CD4-positive, alpha-beta T cell treated with Interleukin-4 for 4 hours (primary cell): ENCODE results near the gene DOCK3.
A peak's percentile ranks its signal among the peaks of the same experiment; 100 is the strongest.
"Not testable (repeated sequence)": the region's sequence is repeated elsewhere in the genome, so short reads cannot be mapped to it uniquely, and the experiment has no call there.

ENCODE experiments used
- DNase-seq: peaks from one replicate; pipeline ENCODE4 v3.0.0-alpha.2; 2020

DOCK3 gene

DNA sequence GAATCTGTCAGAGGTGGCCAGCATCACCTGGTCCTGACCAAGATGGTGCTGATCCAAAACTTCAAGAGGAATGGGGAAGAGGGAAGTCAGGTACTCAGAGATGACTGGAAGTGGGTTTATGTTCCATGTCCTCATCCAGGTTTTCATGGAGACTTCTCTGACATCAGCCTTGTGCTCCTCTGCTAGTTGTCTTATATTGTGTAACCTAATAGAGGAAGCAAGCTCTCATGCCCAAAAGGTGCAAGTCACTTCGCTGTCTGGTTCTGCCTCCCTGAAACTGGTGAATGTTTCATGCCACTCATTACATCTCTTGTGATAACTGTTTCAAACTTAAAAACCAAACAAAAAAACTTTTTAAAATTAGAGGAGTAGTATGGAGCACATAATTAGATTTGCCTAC is 583.1 kb downstream of the DOCK3 start:
- DNase-seq = no peak

DNA sequence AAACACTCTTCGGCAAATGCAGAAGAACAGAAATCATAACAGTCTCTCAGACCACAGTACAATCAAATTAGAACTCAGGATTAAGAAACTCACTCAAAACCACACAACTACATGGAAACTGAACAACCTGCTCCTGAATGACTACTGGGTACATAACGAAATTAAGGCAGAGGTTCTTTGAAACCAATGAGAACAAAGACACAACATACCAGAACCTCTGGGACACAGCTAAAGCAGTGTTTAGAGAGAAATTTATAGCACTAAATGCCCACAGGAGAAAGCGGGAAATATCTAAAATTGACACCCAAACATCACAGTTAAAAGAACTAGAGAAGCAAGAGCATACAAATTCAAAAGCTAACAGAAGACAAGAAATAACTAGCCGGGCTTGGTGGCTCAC is 589.4 kb downstream of the DOCK3 start:
- DNase-seq = not testable (repeated sequence)

DNA sequence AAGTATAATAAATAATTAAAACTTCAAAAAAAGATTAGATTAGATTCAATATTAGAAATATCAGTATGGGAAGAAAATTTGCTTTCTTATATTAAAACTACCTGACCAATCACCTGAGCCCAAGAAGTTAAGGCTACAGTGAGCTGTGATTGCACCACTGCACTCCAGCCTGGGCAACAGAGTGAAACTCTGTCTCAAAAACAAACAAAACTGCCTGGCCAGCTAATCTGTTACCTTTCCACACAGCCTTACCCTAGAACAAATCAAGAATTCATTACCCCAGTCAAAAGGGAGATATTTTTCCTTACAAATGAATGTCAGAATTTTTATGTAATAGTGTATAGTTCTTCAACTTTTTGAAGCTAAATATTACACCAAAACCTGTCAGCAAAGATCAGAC is 593.4 kb downstream of the DOCK3 start:
- no peak for DNase-seq

DNA sequence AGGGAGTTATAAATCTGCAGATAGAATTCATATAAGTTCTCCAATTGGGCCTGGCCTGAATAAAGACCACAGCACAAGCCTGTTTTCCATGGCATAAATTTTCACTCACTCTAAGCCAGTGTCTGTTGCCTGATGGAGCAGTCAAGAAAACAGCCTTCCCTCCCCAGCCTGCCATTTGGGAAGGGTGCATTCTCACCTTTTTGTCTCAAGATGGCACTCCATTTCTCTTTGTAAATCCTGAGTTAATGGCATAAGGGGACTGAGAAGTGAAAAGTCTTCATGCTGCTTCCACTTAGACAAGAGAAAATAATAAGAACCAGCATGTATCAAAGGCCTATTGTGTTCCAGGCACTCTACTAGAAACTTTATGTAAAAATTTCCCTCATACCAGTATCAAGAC is 594.7 kb downstream of the DOCK3 start:
- DNase-seq = no peak

DNA sequence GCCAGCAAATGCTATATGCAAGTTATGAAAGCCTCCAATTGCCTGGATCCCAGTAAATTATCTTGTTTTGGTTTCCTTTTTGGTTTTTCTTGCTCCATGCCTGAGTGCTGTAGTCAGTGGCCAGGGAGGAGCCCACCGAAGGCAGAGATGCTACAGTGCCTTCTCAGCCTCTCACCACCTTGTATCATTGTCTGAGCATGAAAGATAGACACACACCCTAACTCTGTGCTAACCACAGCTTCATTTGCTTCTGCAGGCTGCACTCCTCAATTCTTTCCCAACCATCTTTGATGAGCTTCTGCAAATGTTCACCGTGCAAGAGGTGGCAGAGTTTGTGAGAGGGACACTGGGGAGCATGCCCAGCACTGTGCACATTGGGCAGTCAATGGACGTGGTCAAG is 595.8 kb downstream of the DOCK3 start:
- no peak for DNase-seq

DNA sequence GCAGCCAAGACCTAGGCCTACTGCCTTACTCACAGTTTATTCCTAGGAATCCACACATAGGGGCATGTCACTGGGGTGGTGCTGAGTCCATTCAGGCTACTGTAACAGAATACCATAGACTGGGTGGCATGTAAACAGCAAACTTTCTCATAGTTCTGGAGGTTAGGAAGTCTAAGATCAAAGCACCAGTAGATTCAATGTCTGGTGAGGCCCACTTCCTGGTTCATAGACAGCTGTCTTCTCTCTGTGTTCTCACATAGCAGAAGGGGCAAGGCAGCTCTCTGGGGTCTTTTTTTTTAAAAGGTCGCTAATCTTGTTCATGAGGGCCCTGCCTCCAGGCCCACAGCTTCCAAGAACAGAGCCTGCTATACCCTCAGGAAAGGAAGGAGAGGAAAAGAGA is 596.4 kb downstream of the DOCK3 start:
- DNase-seq = peak; percentile 8

DNA sequence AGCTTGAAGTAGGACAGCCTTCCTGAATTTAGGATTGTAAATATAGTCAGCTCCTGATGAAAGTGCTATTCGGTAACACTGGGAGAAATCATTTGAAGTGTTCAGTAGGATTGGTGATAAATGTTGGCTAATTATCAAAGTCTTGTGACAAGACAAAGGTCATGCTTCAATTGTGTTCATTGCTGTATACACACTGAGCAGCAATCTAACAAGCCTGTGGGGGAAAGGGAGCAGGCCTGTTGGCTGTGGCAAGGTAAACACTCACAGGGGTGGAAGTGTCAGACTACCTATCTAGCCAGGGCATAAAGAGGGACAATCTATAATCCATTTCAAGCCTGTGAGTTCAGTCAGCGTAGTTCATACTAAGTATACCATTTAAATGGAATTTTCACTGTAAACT is 599.3 kb downstream of the DOCK3 start:
- no peak for DNase-seq

DNA sequence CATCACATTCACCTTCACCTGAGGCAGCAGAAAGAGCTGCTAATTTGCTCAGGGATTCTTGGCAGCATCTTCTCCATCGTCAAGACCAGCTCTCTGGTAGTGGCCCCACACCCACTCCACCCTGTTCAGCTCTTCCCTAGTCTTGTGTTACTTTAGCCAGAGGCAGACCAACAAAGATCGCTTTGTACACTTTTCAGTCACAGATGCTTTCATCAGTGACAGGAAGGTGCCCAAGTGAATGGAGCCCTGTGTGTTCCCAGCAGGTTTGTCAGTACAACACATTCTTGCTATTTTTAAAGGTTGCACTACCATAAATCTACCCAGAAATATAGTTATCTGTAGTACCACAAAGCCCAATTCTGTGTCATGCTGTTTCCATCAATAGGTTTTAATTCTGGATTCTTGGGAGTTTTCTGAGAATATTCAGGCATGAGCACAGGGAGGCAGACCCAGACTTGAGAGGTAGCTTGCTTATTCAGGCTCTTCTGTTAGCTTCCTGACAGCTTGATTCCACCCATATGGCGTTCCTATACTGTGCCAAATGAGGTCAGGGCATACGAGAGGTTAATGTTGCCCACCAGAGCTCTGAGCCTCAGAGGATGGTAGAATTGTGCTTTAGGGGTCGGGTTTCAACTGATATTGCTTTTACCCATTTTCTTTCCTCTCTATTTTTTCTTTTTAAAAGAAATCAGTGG is 600.5 kb downstream of the DOCK3 start:
- DNase-seq = no peak

DNA sequence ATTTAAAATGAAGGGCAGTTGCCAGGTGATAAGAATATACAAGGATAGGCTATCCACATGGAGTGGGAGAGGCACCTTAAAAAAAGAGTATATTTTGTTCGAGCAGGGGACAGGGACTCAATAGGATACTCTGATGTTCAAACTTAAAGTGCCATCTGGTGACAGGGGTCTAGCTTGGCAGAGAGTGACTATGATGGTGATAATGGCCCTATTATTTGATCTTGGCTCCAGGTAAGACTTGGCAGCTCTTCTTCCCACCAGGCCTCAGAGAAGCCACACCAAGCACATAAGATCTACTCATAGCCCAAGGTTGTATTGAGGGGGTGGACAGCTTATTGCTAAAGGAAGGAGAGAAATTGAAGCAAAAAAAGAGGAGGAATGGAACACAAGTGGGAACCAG is 601.3 kb downstream of the DOCK3 start:
- DNase-seq = no peak

DNA sequence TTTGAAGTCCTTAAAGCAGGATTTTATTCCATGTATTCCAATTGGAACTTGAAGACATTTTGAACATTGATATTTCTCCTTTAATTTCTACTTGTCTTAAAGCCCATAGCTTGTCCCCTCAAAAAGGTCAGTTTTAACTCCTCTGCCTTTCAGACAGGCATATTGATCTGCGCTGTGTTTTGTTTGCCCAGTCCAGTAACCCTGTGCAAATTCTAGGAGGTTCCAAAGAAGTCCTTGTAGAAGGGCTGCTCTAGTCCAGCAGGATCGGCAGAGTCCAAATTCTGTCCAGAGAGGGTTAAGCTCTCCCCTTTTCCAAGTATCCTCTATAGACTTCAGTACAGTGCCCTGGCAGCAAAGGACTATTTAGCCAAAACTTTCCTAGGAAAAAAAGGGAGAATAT is 604.7 kb downstream of the DOCK3 start:
- DNase-seq = no peak

DNA sequence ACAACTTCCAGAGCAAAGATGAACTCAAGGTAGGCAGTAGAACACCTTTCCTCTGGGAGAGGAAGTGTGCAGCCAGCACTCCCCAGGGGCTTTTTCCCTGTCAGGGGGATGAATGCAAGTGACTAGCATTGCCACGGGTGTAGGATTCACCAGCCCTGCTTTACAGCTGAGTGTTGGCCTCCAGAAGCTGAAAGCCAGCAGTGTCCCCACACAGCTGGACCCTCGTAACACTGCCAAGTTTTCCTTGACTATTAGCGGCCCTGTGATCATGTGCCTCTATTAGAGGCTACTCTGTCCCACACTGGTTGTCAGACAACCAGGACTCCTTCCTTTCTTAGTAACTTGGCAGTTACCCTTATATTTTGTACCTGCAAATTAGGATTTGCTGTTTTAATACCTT is 605.4 kb downstream of the DOCK3 start:
- no peak for DNase-seq

DNA sequence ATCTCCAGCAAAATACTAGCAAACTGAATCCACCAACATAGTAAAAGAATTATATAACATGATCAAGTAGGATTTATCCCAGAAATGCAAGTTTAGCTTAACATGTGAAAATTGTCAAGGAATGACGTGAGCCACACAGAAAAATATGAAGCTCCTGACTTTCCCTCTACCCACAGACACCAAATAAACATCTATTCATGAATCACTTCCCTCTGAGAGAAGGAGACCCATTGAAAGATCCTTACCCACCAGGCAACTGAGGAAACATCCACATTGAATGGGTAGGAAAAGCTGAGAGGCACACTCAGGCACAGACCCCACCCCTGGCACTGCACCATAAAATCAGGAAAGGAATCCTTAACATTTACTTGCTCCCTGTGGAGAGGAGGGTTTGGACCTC is 608.2 kb downstream of the DOCK3 start:
- no peak for DNase-seq

DNA sequence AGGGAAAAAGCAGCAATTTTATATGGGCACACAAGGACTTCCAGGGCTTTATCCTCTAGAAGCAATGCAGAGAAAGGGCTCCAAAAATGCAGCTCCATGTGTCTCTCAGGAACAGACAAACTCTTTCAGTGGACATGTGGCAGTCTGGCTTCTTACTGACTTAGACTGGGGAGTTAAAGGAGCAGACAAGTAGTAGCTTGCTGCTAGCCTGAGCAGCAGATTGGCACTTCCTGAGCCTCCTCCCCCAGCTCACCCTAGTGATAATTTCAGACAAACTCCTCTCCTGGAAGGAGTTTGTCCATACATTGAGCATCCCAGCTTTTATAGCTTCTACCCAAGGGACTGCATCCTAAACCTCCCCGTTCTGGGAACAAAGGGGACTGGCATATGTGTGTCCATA is 608.7 kb downstream of the DOCK3 start:
- no peak for DNase-seq

DNA sequence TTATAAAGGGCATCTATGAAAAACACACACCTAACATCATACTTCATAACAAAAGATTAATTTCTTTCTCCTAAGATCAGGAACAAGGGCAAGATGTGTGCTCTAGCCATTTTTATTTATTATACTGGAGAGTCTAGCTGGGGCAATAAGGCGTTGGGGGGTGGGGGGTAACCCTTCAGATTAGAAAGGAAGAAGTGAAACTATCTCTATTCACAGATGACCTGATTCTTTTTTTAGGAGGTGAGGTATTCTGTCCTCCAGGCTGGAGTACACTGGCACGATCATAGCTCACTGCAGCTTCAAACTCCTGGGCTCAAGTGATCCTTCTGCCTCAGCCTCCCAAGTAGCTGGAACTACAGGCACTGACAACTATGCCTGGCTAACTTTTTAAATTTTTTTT is 620.9 kb downstream of the DOCK3 start:
- no peak for DNase-seq

DNA sequence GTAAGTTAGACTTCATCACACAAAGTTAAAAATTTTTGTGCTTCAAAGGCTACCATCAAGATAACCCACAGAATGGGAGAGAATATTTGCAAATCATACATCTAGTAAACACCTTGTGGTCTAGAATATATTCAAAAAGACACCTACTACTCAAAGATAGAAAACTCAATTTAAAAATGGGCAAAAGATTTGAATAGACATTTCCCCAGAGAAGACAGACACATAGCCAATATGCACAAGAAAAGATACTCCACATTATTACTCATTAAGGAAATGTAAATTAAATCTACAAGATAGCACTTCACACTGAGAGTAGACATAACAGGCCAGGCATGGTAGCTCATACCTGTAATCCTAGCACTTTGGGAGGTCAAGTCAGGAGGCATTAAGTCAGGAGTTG is 622.6 kb downstream of the DOCK3 start:
- DNase-seq = no peak

DNA sequence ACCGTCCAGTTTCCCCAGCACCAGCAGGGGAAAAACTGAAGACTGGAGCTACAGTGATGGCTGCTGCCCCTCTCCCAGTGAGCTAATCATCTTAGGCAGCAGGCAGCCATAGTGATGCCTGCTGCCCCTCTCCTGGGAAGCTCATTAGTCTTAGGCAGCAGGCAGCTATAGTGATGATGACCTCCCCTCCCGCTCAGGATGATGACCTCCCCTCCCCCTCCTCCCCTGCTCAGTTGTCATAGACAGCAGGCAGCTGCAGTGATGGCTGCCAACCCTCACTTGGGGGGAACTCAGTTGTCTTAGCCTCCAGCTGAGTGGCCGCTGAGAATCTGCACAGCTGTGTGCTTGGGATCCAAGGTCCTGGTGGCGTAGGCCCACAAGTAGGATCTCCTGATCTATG is 629.5 kb downstream of the DOCK3 start:
- DNase-seq = no peak

DNA sequence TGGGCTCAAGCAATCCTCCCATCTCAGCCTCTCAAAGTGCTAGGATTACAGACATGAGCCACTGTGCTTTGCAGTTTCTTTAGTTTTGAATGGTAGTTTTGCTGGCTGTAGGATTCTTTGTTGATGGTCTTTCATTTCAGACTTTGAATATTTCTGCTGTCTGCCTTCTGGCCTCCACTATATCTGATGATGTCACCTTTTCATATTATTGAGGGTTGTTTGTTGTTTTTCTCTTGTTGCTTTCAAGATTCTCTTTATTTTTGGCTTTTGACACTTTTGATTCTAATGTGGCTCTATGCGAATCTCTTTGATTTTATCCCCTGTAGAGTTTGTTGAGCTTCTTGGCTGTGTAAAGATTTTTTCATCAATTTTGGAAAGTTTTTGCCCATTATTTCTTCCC is 631.4 kb downstream of the DOCK3 start:
- DNase-seq = no peak

DNA sequence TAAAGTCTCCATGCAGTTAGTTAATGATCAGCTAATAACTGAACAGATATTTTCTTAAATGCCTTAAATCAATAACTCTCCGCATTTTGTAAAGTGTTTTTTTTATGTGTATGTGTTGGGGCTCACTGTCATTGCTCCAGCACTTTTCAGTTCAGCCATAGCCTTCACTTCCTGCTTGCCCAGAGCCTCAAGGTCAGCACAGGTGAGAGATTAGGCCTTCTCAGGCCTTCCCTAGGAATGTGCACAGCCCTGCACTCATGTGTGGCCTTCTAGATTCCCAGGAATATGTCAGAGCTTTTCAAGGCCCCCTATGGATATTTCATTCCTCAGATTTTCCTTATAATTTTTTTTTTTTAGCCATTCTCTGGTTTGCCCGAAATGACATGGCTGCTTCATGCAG is 632.7 kb downstream of the DOCK3 start:
- DNase-seq = no peak

DNA sequence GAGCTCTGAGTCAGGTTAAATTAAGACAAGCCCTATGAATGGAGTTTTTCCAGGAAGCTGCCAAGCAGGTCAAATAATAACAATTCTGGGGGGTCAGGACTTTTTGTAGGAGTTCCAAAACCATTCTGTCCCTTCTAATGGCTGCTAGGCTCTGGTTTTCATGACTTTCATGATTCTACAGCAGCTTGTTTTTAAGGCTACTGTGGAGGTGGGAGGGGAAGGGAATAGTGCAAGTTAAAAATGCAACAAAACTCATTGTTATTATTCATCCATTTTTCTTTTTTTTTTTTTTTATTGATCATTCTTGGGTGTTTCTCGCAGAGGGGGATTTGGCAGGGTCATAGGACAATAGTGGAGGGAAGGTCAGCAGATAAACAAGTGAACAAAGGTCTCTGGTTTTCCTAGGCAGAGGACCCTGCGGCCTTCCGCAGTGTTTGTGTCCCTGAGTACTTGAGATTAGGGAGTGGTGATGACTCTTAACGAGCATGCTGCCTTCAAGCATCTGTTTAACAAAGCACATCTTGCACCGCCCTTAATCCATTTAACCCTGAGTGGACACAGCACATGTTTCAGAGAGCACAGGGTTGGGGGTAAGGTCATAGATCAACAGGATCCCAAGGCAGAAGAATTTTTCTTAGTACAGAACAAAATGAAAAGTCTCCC is 633.3 kb downstream of the DOCK3 start:
- not testable (repeated sequence) for DNase-seq

DNA sequence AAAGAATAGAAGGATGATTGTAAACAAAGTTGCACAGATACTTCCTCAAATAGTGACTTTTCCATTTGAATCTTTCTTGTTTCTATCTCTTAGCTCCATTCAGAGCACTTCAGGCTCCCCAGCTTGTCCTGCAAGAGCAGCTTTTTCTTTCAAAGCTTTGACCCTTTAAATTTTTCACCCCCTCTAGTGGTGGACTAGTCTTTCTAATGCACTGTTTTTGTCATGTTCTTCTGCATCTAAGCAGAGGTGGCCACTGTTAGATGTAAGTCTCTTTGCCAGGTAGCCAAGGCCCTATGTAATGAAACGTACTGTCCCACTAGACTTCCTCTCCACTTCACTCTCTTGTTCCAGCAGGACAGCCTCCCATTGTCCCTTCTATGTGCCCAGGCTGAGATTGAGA is 636.3 kb downstream of the DOCK3 start:
- peak; percentile 31 for DNase-seq

DNA sequence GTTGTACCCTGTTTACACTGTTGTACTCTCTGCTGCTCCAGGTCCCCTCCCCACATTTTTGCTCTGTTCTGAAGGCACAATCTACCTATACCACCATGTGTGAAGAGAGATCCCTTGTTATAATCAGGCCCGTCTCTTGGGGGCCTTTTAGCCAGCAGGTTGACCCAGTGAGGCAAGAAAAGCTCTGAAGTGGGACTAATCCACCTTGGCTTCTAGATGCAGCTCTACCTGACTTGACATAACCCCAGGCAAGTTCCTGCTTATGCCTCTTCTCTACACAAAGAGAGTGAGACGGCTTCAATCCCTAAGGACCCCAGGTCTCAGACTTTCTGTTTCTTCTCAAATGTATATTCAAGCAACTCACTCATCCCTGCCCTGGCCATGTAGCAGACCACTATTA is 653.5 kb downstream of the DOCK3 start:
- no peak for DNase-seq

DNA sequence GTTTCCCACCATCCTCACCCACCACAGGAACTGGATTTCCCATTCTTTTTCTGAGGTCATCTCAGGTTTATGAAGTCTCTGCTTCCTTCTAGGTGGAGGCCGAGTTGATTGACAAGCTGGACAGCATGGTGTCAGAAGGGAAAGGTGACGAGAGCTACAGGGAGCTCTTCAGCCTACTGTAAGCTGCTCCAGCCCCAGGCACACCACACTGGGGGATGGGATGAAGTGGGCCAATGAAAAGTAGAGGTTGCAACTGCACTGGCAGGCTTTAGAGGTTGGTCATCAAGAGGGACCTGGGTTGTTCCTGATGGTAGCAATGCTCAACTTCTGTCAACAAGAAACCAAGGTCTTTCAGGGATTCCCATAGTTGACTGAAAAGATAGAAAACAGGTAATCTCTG is 655.3 kb downstream of the DOCK3 start:
- DNase-seq = no peak

DNA sequence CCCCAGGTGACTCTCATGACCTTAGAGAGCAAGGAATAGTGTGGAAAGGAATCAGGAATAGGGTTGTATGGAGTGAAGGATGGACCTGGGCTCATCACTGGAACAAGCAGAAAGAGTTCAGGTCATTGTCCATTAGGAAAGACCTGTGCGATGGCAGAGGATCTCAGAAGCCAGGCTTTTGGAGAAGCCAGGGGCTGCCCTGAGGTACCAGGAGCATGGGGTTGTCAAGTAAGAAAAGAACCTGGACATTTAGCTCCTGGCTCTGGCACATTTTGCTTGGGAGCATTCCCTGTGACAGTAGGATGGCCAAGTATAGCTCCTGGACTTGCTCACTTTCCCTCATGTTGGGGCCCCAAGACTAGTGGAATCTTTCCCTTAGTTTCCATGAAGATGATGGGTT is 657.4 kb downstream of the DOCK3 start:
- DNase-seq = no peak

DNA sequence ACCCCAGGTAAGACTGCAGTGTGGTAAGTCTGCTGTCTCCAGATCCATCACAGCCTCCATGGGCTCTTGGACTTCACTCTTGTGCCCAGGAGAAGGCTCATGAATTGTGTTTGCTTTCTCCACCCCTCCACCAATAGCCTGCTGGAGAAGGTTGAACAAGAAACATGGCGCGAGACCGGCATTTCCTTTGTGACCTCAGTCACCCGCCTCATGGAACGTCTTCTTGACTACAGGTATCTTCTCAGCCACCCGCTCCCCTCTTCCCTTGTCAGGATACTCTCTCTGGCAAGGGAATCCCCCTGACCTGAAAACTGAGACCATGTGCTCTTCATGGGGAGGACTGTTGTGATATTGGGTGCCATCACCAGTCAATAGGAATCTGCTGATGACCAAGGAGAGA is 658.3 kb downstream of the DOCK3 start:
- DNase-seq = no peak

DNA sequence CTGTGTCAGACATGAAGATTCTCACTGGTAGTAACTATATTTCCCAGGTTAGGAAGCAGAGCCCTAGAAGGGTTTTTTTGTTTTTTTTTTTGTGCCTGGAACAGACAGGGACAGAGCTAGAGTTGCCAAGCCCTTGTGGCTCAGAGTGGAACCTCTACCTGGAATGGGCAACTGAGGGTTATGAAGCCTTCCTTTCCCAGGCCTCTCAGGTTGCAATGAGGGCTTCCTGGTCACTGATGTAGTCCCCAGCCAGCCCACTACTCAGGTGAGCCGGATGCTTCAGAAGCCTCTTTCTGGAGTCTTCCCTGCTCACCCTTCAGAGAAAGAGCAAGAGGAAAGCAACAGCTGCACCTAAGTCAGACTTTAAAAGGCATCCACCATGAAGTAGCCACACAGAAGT is 661.5 kb downstream of the DOCK3 start:
- DNase-seq = no peak
